Activated CD8-positive, alpha-beta memory T cell treated with anti-CD3 and anti-CD28 coated beads, Interleukin-2, amount 50 U/mL, for 24 hours (primary cell): ENCODE measurements around the gene MAGEA12.
"Not testable (repeated sequence)": the region's sequence is repeated elsewhere in the genome, so short reads cannot be mapped to it uniquely, and the experiment has no call there.

ENCODE experiments used
- DNase-seq: peaks from one replicate; pipeline ENCODE4 v3.0.0-alpha.2; 2020; ENCODE audit errors: extremely low read depth

MAGEA12 gene

GRCh38 chrX:152733261-152733975 lies at the start of gene MAGEA12, which contains the start of gene CSAG1:
TSS of gene MAGEA12 (plus strand) at chrX:152733757. CDS start at chrX:152736162, 2,405 bp downstream.
TSS of gene CSAG1 (minus strand) at chrX:152733721. CDS start at chrX:152732460, 1,261 bp downstream.
- DNase-seq: no peak

- not testable (repeated sequence) for DNase-seq
Measured at GRCh38 chrX:152697952-152698931, 35.3 kb upstream of the MAGEA12 start, which contains the start of gene MAGEA3. TSS of gene MAGEA3 (plus strand) at chrX:152698794. CDS start at chrX:152700833, 2,039 bp downstream.

GRCh38 chrX:152700390-152700789 lies 33.2 kb upstream of the MAGEA12 start:
- DNase-seq: not testable (repeated sequence)

GRCh38 chrX:152706500-152706899 lies 27.1 kb upstream of the MAGEA12 start:
- not testable (repeated sequence) for DNase-seq

GRCh38 chrX:152709173-152709572 lies 24.4 kb upstream of the MAGEA12 start, which contains the start of gene CSAG2:
TSS of gene CSAG2 (minus strand) at chrX:152709273. CDS start at chrX:152709112, 161 bp downstream.
- DNase-seq: not testable (repeated sequence)

- DNase-seq: not testable (repeated sequence)
Measured at GRCh38 chrX:152713195-152713594, 20.4 kb upstream of the MAGEA12 start.

GRCh38 chrX:152713815-152714787 lies 19.5 kb upstream of the MAGEA12 start, which contains the start of gene MAGEA2B:
TSS of gene MAGEA2B (plus strand) at chrX:152714628. CDS start at chrX:152717107, 2,479 bp downstream.
- not testable (repeated sequence) for DNase-seq

- DNase-seq: no peak
Measured at GRCh38 chrX:152725409-152725808, 8.1 kb upstream of the MAGEA12 start.

GRCh38 chrX:152734143-152734858 lies 744 bp downstream of the MAGEA12 start:
- not testable (repeated sequence) for DNase-seq

GRCh38 chrX:152735101-152735500 lies 1.5 kb downstream of the MAGEA12 start:
- no peak for DNase-seq

- no peak for DNase-seq
Measured at GRCh38 chrX:152735860-152736511, 2.4 kb downstream of the MAGEA12 start.

GRCh38 chrX:152736528-152736927 lies 3.0 kb downstream of the MAGEA12 start:
- DNase-seq: not testable (repeated sequence)

- no peak for DNase-seq
Measured at GRCh38 chrX:152738560-152738959, 5.0 kb downstream of the MAGEA12 start.

GRCh38 chrX:152753686-152754650 lies 20.4 kb downstream of the MAGEA12 start, which contains the start of gene MAGEA2:
TSS of gene MAGEA2 (minus strand) at chrX:152753842. CDS start at chrX:152751363, 2,479 bp downstream.
- not testable (repeated sequence) for DNase-seq

- not testable (repeated sequence) for DNase-seq
Measured at GRCh38 chrX:152754871-152755270, 21.3 kb downstream of the MAGEA12 start.

GRCh38 chrX:152758918-152759317 lies 25.4 kb downstream of the MAGEA12 start, which contains the start of gene CSAG3:
TSS of gene CSAG3 (plus strand) at chrX:152759218.
- not testable (repeated sequence) for DNase-seq

GRCh38 chrX:152759544-152759943 lies 26.0 kb downstream of the MAGEA12 start:
- not testable (repeated sequence) for DNase-seq

GRCh38 chrX:152761582-152761981 lies 28.0 kb downstream of the MAGEA12 start:
- not testable (repeated sequence) for DNase-seq
